A549 treated with AZD2906 at 1 μM for 4 hours (cell line): ENCODE data around the gene ZSWIM3. TPM values are rescaled to one million over a fixed set of nuclear protein-coding genes. Genes with fewer than 3 reads are reported as not detected.

Source experiments
- total RNA-seq: library from RNA; stranded (reverse); fragments of 200-300 nt; extraction: Qiagen RNA extraction; gene quantifications from 5 replicates; pipeline ENCODE4 v1.2.3, GENCODE V29; 2022

ZSWIM3 gene
- 1.6 to 2.2 TPM (median 1.7 TPM) in 5 replicates for total RNA-seq

DNA sequence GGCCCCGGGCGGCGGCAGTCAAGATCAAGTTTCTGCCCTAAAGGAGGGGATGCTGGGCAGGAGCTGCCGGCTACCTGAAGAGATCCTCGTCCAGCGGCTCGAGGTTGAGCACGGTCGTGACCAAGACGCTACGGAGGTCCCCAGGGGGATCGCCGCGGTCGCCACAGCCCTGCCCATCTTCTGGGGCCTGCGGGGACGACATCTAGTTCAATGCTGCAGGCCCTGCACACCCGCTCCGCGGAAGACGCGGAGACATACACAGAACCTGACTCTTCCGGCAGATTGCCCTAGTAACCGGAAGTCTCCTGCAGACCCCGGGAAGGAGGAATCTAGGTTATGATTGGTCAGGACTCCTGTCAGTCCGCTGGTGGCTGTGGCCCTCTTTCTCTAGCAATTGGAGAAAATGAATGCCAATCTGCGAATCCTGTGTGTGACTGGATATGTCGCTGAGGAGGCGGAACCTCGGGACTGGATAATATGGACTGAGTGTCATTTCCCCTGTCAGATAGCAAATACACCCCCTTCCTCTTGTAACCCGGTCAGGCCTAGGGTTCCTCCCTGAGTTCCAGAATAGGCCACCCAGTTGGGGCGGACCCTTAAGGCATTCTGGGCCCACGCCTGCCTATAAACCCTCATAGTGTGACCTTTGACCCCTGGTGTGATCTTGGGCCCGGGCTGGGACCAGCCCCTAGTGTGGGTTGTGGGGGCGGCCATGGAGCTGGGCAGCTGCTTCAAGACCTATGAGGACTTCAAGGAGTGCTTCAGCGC, at the start of gene ZSWIM3, which contains the start of gene ACOT8:
Gene ZSWIM3 (plus strand): TSS at position 501 of the 768 bp plus-strand sequence. CDS start 212 bp downstream, at position 713.
Gene ACOT8 (minus strand): TSS at position 279 of the 768 bp plus-strand sequence. CDS start 77 bp downstream, at position 202.

DNA sequence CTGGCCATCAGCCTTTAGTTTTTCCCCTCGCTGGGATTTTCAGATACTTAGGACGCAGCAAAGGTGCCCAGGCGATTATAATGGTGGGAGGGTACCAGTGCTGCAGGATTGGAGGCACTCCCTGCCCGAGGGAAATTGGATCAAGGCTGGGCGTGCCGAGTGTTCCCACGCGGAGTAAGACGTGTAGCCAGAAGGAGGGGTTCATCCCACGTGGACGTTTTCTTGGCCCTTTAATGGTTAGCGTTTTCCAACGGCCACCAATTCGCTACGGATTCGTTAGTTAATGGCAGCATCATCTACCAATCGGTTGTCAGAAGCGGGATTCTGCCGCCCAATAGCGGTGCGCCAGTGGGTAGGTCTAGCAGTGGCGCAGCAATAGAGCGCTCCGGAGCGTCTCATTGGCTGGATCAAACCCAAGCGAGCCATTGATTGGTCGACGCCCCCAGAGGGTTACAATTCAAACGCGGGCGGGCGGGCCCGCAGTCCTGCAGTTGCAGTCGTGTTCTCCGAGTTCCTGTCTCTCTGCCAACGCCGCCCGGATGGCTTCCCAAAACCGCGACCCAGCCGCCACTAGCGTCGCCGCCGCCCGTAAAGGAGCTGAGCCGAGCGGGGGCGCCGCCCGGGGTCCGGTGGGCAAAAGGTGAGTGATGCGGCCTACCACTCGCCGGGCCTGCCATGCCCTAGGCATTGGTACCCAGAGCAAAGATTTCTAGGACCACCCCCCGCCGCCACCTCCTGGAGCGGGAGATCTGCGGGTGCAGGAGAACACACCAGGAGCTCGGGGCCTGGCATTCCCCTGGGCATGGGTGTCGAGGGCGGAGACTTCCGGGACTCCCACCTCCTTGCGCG, 45.0 kb upstream of the ZSWIM3 start, which contains the start of gene UBE2C:
Gene UBE2C (plus strand): TSS at position 488 of the 849 bp plus-strand sequence. CDS start 52 bp downstream, at position 540.

DNA sequence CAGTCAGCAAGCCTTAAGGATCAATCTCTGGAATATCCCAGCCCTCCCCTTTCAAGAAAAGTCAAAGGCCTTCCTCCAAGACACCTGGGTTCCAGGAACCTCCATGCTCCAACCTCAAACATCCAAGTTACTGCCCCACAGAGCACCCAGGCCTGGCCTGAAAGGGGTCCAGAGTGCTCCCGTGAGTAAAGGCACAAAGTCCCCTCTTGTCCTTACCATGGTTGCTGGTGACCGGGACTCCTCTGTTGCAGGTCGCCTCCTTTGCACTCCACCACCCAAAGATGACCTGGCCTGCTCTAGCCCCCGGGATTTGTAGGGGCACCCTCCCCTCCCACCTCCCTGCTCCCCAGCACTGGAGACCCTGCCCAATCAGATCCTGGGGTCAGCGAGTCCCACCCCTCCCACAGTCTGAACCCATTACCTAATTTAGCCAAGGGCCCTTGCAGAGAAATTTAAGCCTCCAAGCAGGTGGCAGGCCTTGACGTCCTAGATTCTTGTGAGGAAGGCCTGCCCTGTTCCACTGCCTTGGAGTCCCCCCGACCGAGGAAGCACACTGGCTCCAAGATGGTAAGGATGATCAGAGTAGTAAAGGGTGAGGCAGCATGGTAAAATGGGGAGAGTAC, 30.3 kb upstream of the ZSWIM3 start, which contains the start of gene TNNC2:
Gene TNNC2 (minus strand): TSS at position 283 of the 623 bp plus-strand sequence. CDS start 64 bp downstream, at position 219.

DNA sequence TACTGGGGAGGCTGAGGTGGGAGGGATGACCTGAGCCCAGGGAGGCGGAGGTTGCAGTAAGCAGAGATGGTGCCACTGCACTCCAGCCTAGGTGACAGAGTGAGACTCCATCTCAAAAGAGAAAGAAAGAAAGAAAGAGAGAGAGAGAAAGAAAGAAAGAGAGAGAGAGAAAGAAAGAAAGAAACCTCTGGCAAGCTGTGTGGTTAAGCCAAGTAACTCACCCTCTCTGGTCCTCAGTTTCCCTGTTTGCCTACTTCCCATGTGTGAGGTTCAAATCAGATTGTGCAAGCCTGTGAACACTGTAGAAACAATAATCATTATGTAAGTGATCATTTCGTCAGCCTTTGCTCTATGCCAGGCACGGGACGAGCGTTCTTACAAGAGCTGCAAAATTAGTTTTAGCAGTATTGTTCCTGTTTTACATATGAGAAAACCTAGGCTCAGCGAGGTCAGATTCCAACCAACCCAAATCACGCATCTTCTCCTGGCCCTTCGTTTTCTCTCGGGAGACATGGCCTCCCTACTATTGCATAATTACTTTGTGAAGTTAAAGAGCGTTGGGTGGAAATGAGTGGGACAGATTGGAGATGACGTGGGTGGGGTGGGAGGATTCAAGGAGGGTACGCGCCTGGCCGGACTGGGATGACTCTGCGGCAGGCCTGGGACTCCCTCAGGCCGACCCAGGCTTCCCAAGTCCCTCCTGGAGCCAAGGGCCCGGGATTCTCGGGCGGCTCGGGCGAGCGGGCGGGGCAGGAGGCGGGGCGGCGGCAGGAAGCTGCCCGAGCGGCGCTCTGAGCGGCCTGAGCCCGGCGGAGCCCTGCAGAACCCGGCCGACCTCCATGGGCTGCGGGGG, 24.2 kb upstream of the ZSWIM3 start, which contains the start of gene SNX21:
Gene SNX21 (plus strand): TSS at position 770 of the 853 bp plus-strand sequence. CDS start 121 bp downstream, outside the sequence.

DNA sequence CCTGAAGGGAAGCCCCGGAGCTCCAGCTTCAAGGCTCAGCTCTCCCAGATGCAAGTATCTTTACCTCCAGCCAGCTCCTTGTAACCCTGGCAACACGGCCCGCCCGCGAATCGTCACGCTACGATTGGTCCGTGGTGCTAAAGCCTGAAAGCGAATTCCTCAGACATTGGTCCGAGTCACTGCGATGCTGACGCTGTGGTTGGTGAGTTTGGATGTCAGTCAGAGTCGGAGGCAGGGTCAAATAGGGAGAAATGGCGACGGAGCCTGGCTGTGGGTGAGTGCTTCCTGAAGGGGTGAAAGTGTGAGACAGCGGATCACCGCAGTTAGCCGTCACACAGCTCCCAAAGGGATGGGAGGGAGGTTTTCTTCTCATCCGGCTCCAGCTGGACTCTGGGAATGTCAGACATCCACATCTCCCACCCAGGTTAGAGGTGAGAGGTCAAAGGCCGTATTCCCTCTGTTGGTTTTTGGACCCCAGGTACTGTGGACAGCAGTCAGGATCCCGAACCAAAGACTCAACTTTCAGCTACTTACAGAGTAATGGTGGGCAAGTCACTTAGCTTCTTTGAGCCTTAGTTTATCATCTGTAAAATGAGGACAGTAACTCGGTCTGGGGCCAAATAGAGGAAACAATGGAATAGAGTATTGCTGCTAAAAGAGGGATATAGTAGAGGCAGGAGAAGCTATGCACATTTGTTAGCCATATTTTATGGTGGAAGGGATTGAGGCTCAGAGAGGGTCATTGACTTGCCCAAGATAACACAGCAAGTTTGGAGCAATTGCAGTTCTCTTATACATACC, 23.8 kb downstream of the ZSWIM3 start, which contains the start of gene ZSWIM1:
Gene ZSWIM1 (plus strand): TSS at position 240 of the 801 bp plus-strand sequence. CDS start 1,366 bp downstream, outside the sequence.

DNA sequence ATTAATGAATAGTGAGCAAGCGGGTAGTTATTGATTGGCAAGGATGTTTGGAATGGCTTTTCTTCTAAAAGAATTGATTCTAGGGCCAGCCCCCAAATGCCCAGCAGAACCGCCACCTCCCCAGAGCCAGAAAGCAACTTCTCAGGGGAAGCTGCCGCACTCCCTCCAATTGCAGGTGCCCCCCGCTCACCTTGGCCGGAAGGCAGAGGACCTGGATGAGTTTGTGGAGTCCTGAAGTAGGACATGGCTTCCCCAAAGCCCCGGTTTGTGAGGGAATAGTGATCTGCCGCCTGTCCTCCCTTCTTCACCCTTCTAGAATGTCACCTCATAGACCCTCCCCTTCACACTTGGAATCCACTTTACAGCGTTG, 29.9 kb downstream of the ZSWIM3 start, which contains the start of gene SPATA25:
Gene SPATA25 (minus strand): TSS at position 277 of the 370 bp plus-strand sequence. CDS start 32 bp downstream, at position 245.

DNA sequence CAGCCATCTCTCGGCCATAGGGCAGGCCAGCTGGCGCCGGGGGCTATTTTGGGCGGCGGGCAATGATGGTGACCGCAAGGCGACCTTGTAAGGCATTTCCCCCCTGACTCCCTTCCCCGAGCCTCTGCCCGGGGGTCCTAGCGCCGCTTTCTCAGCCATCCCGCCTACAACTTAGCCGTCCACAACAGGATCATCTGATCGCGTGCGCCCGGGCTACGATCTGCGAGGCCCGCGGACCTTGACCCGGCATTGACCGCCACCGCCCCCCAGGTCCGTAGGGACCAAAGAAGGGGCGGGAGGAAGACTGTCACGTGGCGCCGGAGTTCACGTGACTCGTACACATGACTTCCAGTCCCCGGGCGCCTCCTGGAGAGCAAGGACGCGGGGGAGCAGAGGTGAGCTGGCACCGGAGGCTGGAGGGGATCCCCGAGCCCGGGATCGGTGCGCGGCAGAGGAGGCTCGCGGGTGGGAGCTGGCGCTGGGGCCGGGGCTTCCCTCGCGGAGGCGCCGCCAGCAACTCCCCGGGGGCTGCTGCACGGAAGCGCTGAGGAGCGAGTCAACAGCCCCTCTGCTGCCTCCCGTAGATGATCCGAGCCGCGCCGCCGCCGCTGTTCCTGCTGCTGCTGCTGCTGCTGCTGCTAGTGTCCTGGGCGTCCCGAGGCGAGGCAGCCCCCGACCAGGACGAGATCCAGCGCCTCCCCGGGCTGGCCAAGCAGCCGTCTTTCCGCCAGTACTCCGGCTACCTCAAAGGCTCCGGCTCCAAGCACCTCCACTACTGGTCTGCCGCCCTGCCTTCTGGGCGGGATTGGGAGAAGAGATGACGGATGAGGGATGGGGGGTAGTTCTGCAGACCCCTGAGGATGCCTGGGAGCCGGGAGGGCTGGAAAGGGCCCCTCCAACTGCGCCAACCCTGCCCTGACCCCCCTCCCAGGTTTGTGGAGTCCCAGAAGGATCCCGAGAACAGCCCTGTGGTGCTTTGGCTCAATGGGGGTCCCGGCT, 33.9 kb downstream of the ZSWIM3 start, which contains the start of the genes CTSA and NEURL2:
Gene CTSA (plus strand): TSS at position 351 of the 999 bp plus-strand sequence. CDS start 234 bp downstream, at position 585.
Gene NEURL2 (minus strand): TSS at position 224 of the 999 bp plus-strand sequence. CDS start 217 bp downstream, at position 7.

DNA sequence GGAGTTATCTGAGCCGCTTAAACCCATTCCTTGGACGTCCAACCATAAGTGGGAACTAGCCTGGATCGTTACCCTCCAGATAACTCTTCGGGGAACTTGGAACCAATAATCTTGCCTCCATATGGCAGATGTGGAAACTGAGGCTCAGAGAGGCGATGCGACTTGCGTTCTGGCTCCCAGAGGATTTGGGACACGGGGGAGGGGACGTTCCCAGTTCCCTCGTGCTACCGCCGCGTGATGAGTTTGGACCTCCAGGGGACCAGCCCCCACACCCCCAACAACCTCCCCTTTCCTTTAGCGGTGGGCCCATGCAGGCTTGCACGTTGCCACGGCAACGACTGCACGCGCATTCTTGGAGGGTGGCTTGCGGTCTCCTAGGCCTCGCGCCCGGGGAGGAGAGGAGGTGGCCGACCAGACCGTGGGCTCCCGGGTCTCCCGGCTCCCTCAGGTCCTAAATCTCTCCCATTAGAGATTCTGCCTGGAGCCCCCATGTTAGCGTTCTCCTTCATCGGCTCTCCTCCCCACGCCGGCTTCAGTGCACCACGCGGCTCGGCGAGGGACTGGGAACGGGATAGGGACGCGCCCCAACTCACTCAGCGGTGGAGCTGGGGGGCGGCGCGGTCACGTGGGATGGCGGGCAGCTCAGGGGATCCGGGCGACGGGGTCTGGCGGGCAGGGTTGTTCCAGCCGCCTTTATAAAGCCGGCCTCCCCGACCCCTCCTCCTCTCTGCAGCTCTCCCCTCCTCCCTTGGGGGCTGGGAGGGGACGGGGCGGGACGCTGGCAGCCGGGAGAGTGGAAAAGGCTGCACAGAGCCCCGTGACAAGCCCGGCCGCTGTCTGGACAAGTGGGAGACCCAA, 54.3 kb downstream of the ZSWIM3 start, which contains the start of gene PLTP:
Gene PLTP (minus strand): TSS at position 670 of the 858 bp plus-strand sequence. CDS start 703 bp downstream, outside the sequence.

Other genes with a start within 250 kb of the ZSWIM3 start
- not detected in 5 replicates for gene WFDC10A, start 227.9 kb upstream of the ZSWIM3 start, total RNA-seq
- not detected in 5 replicates for gene WFDC9, start 226.3 kb upstream of the ZSWIM3 start, total RNA-seq
- not detected in 5 replicates for gene WFDC11, start 187.4 kb upstream of the ZSWIM3 start, total RNA-seq
- gene WFDC13, start 155.6 kb upstream of the ZSWIM3 start, total RNA-seq, result not detected in 5 replicates
- not detected in 5 replicates for gene WFDC10B, start 152.6 kb upstream of the ZSWIM3 start, total RNA-seq
- gene SPINT4, start 135.3 kb upstream of the ZSWIM3 start, total RNA-seq, result not detected in 5 replicates
- gene WFDC3, start 65.7 kb upstream of the ZSWIM3 start, total RNA-seq, result not detected in 5 replicates
- 30.2 to 35.8 TPM (median 35.2 TPM) in 5 replicates for gene DNTTIP1, start 65.7 kb upstream of the ZSWIM3 start, total RNA-seq
- 217 to 241 TPM (median 229 TPM) in 5 replicates for gene UBE2C, start 45.0 kb upstream of the ZSWIM3 start, total RNA-seq
- gene TNNC2, start 30.3 kb upstream of the ZSWIM3 start, total RNA-seq, result 0.13 to 0.26 TPM (median 0.25 TPM) in 3 of 5 replicates, not detected in the others
- 8.7 to 10.8 TPM (median 10.1 TPM) in 5 replicates for gene SNX21, start 23.8 kb upstream of the ZSWIM3 start, total RNA-seq
- gene ACOT8, start 222 bp upstream of the ZSWIM3 start, total RNA-seq, result 18.1 to 21.1 TPM (median 18.5 TPM) in 5 replicates
- 4.9 to 5.9 TPM (median 5.8 TPM) in 5 replicates for gene ZSWIM1, start 23.6 kb downstream of the ZSWIM3 start, total RNA-seq
- gene SPATA25, start 30.0 kb downstream of the ZSWIM3 start, total RNA-seq, result 0.23 to 0.48 TPM (median 0.30 TPM) in 5 replicates
- 0.61 to 1.1 TPM (median 0.96 TPM) in 5 replicates for gene NEURL2, start 33.6 kb downstream of the ZSWIM3 start, total RNA-seq
- 91.5 to 122 TPM (median 109 TPM) in 5 replicates for gene CTSA, start 33.7 kb downstream of the ZSWIM3 start, total RNA-seq
- 1.4 to 2.0 TPM (median 1.7 TPM) in 5 replicates for gene PLTP, start 54.5 kb downstream of the ZSWIM3 start, total RNA-seq
- 28.6 to 37.2 TPM (median 33.6 TPM) in 5 replicates for gene PCIF1, start 77.1 kb downstream of the ZSWIM3 start, total RNA-seq
- gene ZNF335, start 114.6 kb downstream of the ZSWIM3 start, total RNA-seq, result 6.6 to 9.5 TPM (median 8.6 TPM) in 5 replicates
- 0.19 to 0.52 TPM (median 0.44 TPM) in 5 replicates for gene MMP9, start 151.3 kb downstream of the ZSWIM3 start, total RNA-seq
- 10.9 to 19.3 TPM (median 13.7 TPM) in 5 replicates for gene SLC12A5, start 171.6 kb downstream of the ZSWIM3 start, total RNA-seq
- 18.3 to 22.3 TPM (median 20.4 TPM) in 5 replicates for gene NCOA5, start 232.3 kb downstream of the ZSWIM3 start, total RNA-seq